GM21390 (cell line): ENCODE measurements around the gene SEMA4D.
A peak's percentile ranks its signal among the peaks of the same experiment; 100 is the strongest.

Experiments used
- ATAC-seq: cut with Tn5 transposase; IDR thresholded peaks from one replicate; pipeline ENCODE4 v1.9.1; 2021; ENCODE audit not compliant: unreplicated experiment

SEMA4D gene

DNA sequence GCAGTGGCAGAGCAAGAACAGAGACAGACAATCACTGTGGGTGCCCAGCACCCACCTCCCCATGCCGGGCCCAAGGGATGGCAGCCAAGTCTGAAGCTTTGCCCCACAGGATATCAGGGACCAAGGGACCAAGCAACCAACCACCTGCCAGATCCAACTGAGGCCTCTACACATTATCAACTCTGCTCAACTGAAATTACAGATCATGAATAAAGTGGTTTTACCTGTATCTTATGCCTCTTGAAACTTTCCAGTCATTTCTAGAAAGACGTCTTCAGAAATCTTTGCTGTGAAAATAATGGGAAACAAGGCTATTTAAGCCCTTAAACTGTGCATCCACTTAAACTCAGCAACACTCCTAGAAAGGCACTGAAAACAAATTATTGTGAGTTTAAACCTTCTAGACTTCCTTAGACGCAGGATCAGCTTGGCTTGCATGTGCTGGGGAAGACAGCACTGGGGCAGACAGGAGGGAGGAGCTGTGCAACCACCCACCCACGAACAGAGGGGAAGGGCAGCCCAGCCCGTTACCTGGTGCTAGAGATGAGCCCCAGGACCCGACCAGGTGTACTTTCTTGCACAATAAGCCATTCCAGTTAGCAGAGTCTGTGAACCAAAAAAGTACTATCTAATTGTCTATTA lies 80.0 kb downstream of the SEMA4D start:
- no peak for ATAC-seq

DNA sequence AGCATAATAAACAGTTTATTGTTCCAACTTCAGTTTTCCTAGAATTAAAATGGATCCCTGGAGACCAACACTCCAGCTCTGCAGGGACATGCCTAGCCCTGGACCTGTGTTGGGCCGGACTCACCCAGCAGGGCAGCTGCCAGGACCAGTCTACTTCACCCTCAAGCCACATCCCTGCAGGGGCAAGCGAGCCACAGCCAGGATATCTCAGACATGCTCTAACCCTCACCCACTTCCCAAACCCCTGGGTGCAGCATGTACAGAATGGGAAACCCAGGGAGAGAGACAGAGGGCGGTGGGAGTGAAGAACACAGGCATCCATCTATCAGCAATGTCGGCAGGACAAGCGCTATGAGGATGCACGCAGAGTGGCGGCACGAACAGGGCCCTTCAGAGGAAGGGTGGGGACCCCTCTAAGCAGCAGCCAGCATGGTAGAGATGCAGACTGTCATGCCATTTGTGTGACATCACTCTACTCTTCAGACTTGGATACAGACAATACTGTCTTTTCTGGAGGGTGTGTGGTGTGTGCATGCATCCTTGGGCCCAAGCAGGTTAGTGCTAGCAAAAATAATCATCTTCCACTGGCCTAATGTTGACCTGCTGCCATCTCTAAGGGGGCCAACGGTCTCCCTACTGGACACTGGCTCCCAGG lies 83.1 kb downstream of the SEMA4D start:
- no peak for ATAC-seq

DNA sequence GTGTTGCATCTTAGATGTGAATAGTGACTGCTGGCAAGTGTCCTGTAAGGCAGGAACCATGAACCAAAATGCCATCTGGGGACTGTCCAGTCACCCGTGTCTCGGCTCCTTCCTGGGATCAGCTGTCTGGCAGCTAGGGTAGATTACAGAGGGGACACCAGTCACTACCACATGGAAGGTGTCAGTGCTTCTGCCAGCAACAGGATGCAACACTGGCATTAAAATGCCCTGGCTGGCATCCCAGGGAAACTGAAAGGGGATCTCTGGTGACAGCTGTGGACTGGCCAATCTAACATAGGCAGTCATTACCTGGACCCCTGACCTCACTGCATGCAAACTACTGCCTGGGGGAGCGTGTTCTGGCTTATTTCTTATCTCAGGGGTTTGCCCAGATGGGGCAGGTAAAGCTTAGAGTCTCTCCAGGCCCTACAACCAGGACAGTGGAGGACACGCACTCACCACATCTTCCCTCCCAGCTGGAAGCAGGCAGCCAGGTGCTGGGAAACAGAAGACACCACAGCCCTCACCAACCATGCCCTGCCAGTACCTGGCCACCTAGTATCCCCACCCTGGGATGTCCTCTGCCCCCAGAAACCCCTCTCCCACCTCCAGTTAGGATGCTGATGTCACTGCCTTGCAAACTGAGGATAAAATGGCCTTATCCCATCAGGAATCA lies 83.8 kb downstream of the SEMA4D start:
- no peak for ATAC-seq

DNA sequence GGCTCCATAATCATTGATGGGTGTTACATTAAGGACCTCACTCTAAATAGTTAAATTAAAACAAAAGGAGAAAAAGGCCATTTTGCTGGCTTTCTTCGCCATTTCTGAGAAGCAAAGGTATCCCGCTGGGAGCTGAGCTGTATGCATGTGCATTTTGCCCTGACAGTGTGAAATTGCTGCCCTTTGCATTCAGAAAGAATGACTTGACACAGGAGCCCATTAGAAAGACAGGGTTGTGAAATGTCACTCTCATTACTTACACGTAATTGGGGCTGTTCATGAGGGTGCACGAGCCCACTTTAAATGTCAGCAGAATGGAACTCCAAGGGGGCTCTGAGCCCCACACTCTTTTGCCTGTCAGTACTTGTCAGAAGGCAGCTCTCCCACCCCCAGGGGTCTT lies 85.0 kb downstream of the SEMA4D start:
- no peak for ATAC-seq

DNA sequence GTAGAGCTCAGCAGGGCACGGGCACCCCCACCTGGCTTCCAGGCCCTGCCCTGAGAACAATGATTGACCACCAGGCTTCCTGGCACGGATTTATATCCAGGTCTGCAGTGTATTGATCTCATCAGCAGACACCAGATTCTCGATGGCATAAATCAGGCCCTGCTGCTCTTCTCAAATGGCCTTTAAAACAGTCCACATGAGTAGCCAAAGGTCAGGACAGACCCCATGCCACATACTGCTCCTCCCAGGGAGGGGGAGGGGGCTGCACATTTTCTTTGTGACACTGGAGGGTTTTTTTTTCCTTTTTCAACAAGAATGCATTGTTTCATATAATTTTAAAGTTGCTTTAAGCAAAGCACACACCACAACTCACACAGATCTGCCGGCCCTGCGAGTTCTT lies 85.4 kb downstream of the SEMA4D start:
- ATAC-seq, result no peak

DNA sequence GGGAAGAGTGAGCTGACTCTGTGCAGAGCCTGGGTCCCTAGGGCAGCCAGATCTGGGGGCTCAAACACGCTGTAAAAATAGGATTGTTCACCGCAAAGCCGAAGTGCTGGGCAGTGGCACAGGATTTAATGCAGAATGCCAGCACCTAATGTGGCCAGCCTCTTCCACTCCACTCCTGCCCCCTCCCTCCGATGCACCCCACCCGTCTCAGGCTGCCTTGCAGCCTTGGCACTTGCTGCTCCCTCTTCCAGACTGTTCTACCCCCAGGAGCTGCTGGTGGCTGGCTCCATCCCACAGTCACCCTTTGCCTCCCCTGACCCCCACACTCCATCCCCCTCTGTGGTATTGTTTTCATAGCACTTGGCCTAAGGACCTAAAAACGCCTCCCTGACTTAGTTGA lies 86.2 kb downstream of the SEMA4D start:
- no peak for ATAC-seq

DNA sequence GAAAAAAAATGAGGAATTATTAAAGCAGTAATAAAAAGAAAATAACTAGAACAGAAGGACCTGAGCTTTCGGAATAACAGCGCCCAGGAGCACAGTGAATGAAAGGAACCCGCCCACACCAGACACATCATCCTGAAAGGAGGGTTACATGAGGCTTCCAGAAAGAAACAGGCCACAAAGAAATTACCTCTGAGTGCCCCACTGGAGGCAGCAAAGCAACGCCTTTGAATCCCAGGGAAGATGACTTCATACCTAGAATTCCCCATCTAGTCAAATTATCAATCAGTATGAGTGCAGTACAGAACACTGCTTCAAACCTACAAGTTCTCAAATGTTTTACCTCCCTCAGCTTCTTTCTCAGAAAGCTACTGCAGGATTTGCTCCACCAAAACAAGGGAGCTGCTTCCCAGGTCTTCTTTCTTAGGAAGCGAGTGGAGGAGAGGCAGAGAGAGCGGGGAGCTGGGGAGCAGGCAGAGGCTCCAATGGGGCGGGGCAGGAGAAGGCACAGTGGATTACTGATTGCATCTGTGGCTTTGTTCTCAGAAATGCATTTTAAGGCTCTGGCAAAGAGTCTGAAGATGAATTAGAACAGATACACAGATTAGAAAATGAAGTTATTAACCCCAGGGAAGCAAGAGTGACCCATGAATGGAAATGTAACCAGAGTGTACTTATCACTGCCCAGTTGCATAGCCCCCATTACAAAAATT lies 87.1 kb downstream of the SEMA4D start:
- peak; percentile 42 for ATAC-seq

DNA sequence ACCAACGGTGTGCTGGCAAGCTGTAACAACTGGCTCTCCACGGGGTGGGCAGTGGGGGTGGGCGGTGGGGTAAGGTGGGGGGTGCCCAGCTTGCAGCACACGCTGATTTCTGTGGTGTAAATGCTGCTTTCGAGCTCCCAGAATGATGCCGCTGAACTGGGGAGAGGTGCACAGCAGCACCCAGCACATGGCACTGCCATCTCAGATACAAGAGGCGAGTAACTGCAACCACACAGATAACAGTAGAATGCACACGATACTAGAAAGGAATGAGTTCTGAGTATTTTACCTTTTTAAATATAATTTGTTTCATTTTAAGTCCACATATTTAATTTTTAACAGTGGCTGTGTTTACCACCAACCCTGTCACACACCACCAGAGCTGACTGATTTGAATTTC lies 87.9 kb downstream of the SEMA4D start:
- no peak for ATAC-seq

DNA sequence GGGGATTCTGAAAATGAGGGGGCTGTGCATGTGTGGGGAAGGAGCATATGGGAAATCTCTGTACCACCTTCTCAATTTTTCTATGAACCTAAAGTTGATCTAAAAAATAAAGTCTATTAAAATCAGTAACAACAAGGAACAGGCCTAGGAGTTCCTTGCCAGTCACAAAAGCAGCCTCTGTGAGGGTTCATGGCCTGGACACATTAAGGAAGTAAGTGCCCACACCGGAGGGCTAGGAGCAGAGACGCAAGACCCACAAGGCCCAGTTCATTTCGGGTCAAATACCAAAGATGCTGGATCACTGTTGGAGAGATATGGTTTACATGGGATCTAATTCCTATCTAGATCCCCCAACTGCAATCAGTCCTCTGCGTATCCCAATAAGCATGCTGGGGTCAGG lies 88.4 kb downstream of the SEMA4D start:
- no peak for ATAC-seq

DNA sequence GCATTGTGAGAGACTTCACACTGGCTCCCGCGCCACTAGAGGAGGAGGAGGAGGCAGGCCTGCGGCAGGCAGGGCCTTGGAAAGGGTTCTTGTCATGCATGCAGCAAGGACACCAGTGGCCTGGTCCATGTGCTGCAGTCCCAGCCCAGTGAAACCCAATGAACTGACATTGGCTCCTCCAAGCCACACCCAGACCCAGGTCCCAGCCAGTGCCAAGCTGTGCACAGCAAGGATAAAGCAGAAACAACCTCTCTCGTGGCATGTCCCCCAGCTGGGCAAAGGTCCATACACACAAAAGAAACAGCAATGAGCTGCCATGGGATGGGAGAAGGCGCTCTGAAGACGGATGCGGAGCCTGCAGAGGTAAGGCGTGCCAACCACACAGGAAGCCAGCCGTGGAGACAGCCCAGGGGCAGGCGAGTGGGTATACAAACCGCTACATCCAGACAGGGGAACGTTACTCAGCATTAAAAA lies 89.2 kb downstream of the SEMA4D start:
- no peak for ATAC-seq

DNA sequence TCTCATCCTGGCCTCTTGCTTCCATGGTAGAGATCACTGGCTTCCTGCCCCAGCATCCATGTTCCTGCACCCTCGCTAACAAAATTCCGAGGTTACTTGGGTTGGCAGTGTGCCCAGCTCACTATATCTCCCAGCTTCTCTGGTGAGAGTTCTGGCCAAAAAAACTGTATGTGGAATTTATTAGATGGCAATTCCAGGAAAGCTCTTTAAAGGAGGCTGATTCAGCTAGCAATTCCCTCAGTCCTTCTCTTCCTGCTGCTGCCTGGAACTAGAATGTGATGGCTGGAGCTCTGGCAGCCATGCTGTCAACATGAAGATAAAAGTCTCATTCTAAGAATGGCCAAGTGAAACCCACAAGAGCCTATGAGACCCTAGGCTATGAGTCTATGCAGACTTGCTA lies 90.8 kb downstream of the SEMA4D start:
- ATAC-seq, result no peak

DNA sequence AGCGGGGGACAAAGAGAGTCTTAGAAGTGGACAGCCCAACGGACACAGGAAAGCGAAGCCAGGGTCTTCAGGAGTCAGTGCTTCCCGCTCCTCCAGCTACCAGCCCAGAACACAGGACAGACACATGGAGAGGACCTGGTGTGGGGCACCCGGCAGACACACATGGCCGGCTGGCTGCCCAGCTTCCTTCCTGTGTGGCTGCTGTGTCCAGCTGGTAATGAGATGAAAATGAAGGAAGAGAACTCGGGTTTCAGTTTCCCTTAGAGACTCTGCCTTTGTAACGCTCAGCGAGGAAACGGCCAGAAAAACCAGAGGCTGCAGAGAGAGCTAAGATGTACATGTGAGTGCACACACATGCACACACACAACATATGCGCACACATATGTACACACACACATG lies 92.1 kb downstream of the SEMA4D start:
- peak; percentile 64 for ATAC-seq

DNA sequence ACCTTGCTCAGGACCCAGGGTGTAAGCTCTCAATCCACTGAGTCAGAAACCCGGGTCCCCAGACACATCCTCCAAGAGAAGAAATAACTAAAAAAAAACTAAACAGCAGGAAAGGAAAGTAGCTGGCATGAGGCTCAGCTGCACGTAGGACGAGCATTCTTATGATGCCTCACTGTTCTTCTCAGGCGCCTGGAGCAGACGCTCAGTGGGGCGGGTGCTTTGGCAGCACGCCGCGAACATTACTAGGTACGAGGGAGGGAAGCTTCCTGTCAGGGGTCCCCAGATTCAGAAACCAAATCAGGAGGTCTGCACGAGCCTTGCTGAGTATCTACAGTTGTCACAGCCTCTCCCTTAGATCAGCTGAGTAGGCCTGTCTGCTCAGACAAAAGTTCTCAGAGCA lies 93.8 kb downstream of the SEMA4D start:
- ATAC-seq, result no peak

DNA sequence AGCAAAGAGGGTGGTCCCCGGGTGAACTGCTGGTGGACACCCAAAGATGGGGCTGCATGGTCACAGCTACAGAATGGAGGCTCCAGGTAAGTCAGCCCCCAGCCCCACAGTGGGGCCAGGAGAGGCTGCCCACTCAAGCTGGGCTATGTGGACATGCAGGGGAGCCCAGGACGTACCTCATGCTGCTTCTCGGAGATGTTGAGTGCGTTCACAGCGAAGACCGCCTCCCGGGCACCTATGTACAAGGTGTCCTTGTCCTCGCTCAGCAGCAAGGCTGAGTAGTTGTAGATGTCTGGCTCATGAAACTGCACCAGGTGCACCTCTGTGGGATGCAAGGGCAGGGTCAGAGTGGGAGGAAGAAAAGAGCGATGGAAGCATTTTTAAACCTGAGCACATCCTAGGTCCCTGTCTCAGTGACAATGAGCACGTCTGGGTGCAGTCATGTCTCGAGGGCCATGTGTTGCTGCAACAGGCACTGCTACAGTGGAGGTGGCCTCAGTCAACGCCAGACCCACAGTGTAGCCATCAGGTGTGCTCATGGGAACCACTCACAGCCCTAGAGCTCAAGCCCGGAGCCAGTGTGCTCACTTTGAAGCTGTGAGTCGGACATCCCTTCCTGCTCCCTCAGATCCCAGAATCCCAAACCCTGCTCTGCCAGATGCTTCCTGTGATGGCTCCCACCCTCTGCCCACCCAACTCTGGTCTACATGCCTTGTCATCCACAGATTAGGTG lies 95.1 kb downstream of the SEMA4D start:
- ATAC-seq, result no peak

DNA sequence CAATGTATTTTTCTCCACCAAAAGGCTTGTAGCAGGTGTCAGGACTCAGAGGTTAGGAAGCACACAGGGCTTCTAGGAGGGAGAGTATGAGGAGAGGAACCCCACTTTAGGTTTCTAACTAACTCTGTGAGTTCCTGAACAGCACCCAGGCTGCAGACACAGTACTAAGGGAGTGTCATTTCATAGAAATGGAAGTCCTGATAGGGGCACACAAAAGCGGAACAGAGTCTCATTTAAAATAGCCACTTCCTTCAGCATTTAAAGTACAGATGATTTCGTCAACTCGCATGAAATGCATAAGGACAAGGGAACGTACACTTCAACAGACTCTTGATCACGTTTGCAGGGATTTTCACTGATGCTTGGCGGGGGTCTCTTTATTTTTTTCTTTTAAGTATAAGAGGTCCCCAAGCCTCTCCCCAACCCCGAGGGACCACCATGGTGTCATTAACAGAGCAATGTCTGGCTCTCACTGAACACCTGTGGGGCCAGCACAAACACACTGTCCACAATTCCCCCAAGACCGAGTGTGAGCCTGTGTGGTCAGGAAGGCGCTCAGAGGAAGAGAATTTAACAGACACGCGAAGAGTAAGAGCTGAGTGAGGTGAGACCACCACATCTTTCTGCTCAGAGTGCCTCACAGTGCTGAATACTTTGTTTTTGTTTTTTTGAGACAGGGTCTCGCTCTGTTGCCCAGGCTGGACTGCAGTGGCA lies 97.4 kb downstream of the SEMA4D start:
- ATAC-seq, result peak; percentile 91

DNA sequence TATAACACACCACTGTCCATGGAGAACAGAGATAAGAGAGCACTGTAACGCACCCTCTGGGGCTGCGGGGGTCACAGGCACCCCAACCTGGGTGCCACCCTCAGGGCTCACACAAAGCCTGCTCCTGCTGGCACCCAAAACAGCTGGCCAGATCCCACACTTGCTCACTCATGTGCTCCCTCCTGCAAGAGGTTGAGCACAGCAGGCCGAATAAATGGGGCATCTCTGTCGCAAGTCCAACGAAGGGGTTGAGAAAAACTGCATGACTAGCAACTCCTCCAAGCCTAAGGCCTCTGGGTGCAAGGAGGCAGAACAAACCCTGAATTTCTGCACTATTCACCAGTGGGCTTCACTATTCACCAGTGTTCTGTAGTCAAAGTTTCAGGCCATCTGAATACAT lies 99.3 kb downstream of the SEMA4D start:
- ATAC-seq, result no peak

DNA sequence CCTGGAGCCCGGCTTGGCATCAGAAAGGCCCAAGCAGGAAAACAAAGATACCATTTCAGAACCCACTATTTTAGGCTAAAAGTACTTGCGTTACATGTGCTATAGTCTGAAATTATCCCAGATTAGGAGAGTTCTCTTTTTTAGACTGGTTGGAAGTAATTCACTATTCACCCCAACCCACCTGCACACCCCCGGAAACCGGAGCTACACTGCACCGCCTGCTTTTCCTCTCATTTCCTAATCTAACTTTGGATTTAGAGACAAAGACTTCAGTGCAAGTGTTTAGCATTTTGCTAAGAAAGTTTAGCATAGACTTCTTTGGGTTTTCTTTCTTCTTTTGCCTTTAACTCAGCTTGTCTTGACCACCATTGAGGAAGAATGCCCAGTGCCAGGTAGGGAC lies 100.4 kb downstream of the SEMA4D start:
- no peak for ATAC-seq

DNA sequence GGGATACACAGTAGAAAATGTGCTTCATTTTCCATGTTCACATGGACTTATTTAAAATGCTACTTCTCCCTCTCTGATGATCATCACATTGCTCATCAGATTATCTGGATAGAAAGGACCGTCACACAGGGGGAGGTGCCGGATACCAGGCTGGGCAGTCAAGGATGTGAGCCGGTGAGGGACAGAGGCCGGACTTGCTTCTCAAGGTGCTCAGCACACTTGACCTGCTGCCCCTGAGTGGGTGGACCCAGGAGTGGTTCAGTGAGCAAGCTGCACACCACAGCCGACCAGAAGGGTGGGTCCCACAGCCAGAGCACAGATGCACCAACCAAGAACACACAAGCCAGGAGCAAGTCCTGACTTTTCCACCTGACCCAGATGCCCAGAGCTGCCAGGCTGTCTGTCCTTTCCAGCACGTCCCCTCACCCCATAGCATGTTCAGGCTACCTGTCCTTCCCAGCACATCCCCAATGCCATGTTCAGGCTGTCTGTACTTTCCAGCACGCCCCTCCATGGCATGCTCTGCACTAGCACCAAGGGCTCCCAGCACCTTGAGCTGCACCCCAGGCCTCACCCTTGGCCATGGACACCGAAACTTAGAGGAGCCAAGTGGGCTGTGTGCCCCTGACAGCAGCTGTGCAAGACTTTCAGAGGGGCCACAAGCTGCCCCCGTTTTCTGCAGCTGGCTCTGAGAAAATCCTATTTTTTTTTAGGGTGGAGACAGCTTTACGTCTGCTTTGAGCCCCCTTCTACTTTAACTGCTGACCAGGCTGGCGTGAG lies 101.8 kb downstream of the SEMA4D start:
- no peak for ATAC-seq

DNA sequence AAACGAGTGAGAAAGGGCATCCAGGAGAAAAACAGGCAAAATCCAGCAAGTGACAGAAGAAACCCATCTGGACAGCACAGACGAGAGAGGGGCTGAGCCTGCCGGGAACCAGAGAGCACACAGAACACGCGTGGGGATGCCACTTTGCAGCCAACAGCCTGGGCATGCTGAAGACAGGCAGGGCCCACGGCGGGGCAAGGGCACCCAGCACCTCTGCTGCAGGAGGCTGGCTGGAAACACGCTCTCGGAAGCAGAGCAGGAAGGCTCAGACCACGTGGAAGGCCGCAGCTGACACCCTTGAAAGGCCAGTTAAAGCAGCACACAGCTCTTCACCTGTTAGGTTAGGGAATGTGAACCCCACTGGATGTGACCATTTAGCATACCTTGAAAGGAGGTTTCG lies 103.5 kb downstream of the SEMA4D start:
- no peak for ATAC-seq

DNA sequence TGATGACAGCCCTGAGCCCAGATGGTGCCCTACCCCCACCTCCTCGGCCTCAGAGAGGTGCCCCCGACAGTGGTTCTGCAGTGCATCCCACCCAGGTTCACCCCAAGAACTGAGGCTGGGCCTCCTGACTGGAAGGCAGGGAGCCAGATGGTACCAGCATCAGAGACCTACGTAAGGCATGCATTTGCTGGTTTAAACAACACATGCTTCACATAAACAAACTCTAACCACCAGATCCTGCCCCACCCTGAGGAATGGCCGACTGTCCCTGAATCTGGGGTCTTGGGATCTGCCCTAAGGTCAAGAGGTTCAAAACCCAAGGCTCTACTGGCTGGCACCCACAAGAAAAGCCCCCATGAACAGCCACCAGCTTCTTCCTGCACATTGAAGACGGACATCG lies 106.3 kb downstream of the SEMA4D start:
- ATAC-seq, result no peak
